Right atrium auricular region (tissue), 2 donors: ENCODE data around the gene FARS2. TPM values are rescaled to one million over a fixed set of nuclear protein-coding genes. Genes with fewer than 3 reads are reported as not detected.

Experiments
- DNase-seq: peaks from one replicate; pipeline ENCODE4 v3.0.0-alpha.2; 2019; ENCODE audit warnings: low spot score
- H3K27ac ChIP-seq, 2 donors: fragments of 200-600 bp; sonication (generic); 1 replicate in 1 of 2; 2 replicates in 1 of 2; pipeline ENCODE4 v1.5.1; 2016 to 2019
- H3K27me3 ChIP-seq, 2 donors: fragments of 200-600 bp; sonication (generic); one replicate each; pipeline versions ENCODE4 v1.5.1 to v1.6.0; 2017 to 2019
- H3K36me3 ChIP-seq: fragments of 200-600 bp; sonication (generic); one replicate; pipeline ENCODE4 v1.5.1; 2016
- H3K4me1 ChIP-seq, 2 donors: fragments of 200-600 bp; sonication (generic); one replicate each; pipeline versions ENCODE4 v1.5.1 to v1.6.0; 2017 to 2019
- H3K4me3 ChIP-seq, 2 donors: fragments of 200-600 bp; sonication (generic); 1 replicate in 1 of 2; 2 replicates in 1 of 2; pipeline ENCODE4 v1.5.1; 2017 to 2019; ENCODE audit warnings: mild to moderate bottlenecking in 1 of 2, moderate library complexity in 1 of 2
- H3K9me3 ChIP-seq, 2 donors: fragments of 200-600 bp; sonication (generic); one replicate each; pipeline ENCODE4 v1.5.1; 2019
- total RNA-seq, 2 donors: library from RNA; depleted of rRNA; stranded (reverse); fragments of >200 nt; gene quantifications; one replicate each; pipeline ENCODE4 v1.1.0, GENCODE V29; 2016
- TF ChIP-seq, protein P1 (sequence below), 2 donors: fragments of 200-600 bp; sonication (generic); IDR thresholded peaks; one replicate each; pipeline ENCODE4 v1.5.1; 2019; ENCODE audit warnings: antibody characterized with exemption in 2 of 2

The FARS2 gene
- total RNA-seq, 2 donors from 2014 or later: 9.4 to 15.0 TPM

DNA sequence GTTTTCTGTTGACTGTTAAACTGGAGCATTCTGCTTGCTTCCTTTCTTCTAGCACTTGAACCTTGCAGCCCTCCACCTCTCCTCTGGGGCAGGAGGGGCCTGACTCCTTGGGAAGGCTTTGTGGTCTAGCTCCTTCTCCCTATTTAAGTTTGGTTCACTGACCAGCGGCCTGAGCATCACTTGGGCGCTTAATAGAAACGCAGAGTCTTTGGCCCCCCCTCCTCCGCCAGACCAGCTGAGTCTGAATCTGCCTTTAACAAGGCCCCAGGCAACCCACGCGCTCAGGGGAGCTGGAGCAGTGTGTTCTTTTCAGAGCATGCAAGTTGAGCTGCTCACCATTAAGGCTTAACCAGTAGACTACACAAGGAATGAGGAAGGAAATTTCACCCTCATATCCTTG, 519.7 kb downstream of the FARS2 start:
- H3K27me3 ChIP-seq: no peaks in the 10 kb centered on the region
- H3K4me1 ChIP-seq: peaks cover 0 to 5% of the 10 kb centered on the region in 2 donors
- no peak overlapping the region for H3K27ac ChIP-seq
- TF ChIP-seq, protein P1, sequence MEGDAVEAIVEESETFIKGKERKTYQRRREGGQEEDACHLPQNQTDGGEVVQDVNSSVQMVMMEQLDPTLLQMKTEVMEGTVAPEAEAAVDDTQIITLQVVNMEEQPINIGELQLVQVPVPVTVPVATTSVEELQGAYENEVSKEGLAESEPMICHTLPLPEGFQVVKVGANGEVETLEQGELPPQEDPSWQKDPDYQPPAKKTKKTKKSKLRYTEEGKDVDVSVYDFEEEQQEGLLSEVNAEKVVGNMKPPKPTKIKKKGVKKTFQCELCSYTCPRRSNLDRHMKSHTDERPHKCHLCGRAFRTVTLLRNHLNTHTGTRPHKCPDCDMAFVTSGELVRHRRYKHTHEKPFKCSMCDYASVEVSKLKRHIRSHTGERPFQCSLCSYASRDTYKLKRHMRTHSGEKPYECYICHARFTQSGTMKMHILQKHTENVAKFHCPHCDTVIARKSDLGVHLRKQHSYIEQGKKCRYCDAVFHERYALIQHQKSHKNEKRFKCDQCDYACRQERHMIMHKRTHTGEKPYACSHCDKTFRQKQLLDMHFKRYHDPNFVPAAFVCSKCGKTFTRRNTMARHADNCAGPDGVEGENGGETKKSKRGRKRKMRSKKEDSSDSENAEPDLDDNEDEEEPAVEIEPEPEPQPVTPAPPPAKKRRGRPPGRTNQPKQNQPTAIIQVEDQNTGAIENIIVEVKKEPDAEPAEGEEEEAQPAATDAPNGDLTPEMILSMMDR (IDR thresholded peaks at IDR 0.05): no peak
- H3K9me3 ChIP-seq: no peaks in the 10 kb centered on the region
- no peak for DNase-seq
- H3K4me3 ChIP-seq: no peak overlapping the region
- H3K36me3 ChIP-seq: no peaks in the 10 kb centered on the region

DNA sequence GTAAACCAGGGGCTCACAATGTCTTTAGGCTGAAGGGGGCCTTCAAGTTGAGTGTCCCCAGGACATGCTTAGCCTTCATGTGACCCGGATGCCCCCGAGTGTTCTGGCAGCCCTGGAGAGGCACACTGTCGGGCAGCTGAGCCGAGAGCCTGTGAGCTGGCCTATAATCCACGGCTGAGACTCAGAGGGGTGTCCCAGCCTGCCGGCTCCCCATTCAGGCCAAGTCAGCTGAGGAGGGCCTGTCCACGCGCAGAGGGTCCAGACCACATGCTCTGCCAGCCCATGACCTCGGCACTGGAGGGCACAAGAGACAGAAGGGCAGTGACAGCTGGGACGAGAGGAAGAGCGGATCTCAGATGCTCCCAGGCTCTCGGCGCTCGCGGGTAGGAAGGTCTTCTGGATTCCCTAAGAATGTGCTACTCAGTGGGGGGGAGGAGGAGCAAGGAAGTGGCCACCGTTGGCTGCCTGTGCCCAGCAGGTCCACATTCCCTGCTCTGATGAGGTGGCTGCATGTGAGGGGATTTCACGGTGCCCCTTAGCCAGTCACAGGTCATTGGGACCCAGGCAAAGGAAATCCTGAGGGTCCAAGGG, 520.7 kb downstream of the FARS2 start:
- Histone ChIP-seq H3K27ac (peak overlapping the region; percentile 65 to 82), H3K4me1 (peaks cover 0 to 5% of the 10 kb centered on the region in 2 donors), H3K27me3 (no peaks in the 10 kb centered on the region), H3K4me3 (no peak overlapping the region), H3K9me3 (no peaks in the 10 kb centered on the region), H3K36me3 (no peaks in the 10 kb centered on the region)
- TF ChIP-seq, protein P1 (IDR thresholded peaks at IDR 0.05): no peak
- no peak for DNase-seq

DNA sequence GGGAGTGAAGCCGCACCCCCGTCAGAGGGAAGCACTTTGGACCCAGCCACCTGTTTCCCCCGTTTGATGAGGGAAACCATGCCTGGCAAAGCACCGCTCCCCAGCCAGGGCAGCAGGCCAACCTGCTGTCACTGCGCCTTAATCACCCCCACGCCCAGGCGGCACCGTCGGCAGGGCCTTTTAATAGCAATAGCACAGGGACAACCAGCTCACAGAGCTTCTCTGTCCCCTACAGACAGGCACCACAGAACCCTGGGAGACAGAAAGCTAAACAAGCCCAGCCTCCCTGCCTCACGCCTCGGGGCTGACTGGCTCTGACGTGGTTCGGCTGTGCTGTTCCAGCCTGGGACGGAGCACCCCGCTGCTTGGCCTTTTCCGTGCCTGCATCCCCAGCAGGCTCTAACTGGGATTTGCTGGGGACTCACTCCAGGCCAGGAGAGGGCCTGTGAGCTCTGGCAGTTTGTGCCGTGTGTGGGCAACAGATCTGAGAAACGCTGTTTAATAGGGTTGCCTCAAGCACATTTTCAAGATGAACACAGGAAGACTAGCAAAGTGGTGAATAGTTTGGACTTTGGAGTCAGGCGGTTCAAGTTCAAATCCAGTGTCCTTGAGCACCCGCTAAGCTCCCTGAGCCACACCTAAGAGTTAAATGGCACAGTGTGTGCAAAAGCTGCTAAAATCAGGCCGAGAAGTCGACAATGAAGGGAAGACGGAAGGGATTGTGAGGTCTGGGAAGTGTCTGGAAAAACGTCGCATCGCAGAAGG, 521.7 kb downstream of the FARS2 start:
- Histone ChIP-seq H3K9me3 (no peaks in the 10 kb centered on the region), H3K4me3 (no peak overlapping the region), H3K36me3 (no peaks in the 10 kb centered on the region), H3K27ac (peak overlapping the region; percentile 65 to 82), H3K27me3 (no peaks in the 10 kb centered on the region), H3K4me1 (peaks cover 0 to 5% of the 10 kb centered on the region in 2 donors)
- TF ChIP-seq, protein P1 (IDR thresholded peaks at IDR 0.05): no peak
- DNase-seq: no peak

DNA sequence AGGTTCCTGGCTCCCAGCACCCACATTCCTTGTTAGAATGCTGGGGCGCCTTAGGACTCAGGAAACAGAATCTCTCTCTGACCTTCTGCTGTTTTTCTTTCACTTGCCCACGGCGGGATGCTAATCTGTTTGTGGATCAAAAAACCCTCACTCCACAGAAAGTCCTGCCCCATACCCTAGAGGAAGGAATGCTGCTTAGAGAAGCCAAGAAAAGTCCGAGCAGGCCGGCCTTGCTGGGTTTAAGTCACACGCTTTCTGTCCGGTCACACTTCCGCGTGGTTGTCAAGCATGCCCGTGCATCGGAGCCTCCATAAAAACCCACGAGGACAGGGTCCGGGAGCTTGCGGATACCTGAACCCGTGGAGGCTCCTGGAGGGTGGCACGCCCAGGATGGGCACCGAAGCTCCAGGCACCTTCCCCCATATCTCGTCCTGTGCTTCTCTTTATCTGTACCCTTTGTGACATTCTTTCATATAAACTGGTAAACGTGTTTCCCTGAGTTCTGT, 522.3 kb downstream of the FARS2 start:
- TF ChIP-seq, protein P1 (IDR thresholded peaks at IDR 0.05): no peak
- no peak overlapping the region for H3K4me3 ChIP-seq
- H3K27me3 ChIP-seq: no peaks in the 10 kb centered on the region
- DNase-seq: no peak
- no peaks in the 10 kb centered on the region for H3K9me3 ChIP-seq
- peak overlapping the region; percentile 65 to 82 for H3K27ac ChIP-seq
- peaks cover 0 to 5% of the 10 kb centered on the region in 2 donors for H3K4me1 ChIP-seq
- no peaks in the 10 kb centered on the region for H3K36me3 ChIP-seq

DNA sequence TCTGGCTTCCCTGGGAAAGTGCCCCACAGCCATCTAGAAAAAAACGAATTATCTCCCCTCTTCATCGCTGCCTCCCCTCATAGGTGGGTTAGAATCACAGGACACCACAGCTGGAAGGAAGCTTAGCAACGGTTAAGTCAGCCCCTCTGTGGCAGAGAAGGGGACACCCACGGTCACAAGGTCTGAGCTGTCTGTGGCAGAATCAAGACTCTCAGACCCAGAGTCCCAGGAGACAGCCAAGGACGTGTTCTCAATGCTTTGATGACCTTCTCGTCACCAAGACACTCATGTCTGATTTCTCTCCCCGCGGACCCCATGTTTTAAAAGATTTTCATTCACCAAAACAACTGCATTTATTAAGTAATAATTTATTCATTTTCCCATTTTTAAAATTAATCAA, 523.9 kb downstream of the FARS2 start:
- H3K9me3 ChIP-seq: no peaks in the 10 kb centered on the region
- no peaks in the 10 kb centered on the region for H3K36me3 ChIP-seq
- no peaks in the 10 kb centered on the region for H3K27me3 ChIP-seq
- H3K4me3 ChIP-seq: no peak overlapping the region
- DNase-seq: no peak
- TF ChIP-seq, protein P1 (IDR thresholded peaks at IDR 0.05): no peak
- no peak overlapping the region for H3K27ac ChIP-seq
- peaks cover 0 to 5% of the 10 kb centered on the region in 2 donors for H3K4me1 ChIP-seq
